GM13976 (cell line): Measurements from ENCODE around the gene HAS3.
"Not testable (repeated sequence)": the region's sequence is repeated elsewhere in the genome, so short reads cannot be mapped to it uniquely, and the experiment has no call there.

Source experiments
- DNase-seq: peaks from one replicate; pipeline ENCODE4 v3.0.0; 2012; ENCODE audit warnings: low spot score
- CTCF ChIP-seq: IDR thresholded peaks from 2 replicates; pipeline ENCODE4 v1.5.1; 2012; ENCODE audit warnings: borderline replicate concordance, mild to moderate bottlenecking; ENCODE audit not compliant: insufficient read depth; ENCODE audit errors: extremely low read depth, missing control alignments, control extremely low read depth
- in situ Hi-C: fragments of 300-500 bp; cut with MboI; formaldehyde crosslinking; loops from one replicate; pipeline ENCODE4 v1.12.0; 2022; ENCODE audit warnings: low sequenced_read_pairs, mixed read lengths, inconsistent platforms; ENCODE audit not compliant: unreplicated experiment

Gene HAS3, protein sequence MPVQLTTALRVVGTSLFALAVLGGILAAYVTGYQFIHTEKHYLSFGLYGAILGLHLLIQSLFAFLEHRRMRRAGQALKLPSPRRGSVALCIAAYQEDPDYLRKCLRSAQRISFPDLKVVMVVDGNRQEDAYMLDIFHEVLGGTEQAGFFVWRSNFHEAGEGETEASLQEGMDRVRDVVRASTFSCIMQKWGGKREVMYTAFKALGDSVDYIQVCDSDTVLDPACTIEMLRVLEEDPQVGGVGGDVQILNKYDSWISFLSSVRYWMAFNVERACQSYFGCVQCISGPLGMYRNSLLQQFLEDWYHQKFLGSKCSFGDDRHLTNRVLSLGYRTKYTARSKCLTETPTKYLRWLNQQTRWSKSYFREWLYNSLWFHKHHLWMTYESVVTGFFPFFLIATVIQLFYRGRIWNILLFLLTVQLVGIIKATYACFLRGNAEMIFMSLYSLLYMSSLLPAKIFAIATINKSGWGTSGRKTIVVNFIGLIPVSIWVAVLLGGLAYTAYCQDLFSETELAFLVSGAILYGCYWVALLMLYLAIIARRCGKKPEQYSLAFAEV

GRCh38 chr16:69105501-69106361 lies at the start of gene HAS3:
HAS3 (plus strand) TSS chr16:69105653; CDS start chr16:69109396, 3,743 bp downstream.
- DNase-seq = peak; percentile 78
- in situ Hi-C loops = loop anchor here (25.0 kb wide), 1 partner anchor 243 kb away; no protein-coding TSS in a partner anchor
- TF ChIP-seq CTCF = no peak

DNA sequence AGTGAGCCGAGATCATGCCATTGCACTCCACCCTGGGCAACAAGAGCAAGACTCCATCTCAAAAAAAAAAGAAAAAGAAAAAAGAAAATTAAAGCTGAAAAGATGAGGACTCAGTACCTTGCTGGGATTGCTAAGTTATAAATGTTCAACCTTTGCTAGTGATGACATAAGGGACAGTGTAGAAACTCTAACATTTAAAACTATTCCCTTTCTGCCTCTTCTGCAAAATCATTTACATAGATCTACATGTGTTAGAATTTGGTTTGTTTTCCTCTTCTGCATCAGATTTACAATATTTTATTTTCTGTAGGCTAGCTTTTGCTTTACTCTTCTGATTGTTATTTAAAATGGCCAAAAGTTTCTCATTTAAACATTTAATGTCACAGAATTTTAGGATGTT lies 49.5 kb upstream of the HAS3 start:
- TF ChIP-seq CTCF = no peak
- DNase-seq = no peak
- in situ Hi-C loops = no loop called here

DNA sequence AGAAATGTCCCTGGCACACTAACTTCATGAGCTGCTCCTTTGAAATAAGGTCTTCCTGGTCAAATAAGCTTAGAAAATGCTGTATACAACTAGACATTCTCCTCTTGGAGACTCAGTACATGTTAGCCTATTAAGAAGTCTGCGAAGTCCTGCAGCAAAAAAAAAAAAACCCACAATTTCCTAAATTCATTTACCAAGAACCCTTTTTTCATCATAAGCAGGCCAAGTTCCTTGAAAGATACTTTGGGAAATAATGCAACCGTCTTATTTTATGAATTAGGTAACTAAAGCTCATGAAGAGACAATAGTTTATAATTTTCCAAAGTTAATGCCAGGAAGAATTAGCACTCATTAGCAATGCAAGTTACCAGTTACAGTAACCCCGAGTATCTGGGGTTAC lies 49.0 kb upstream of the HAS3 start:
- DNase-seq = no peak
- TF ChIP-seq CTCF = no peak
- in situ Hi-C loops = no loop called here

- peak; percentile 39 for DNase-seq
- TF ChIP-seq CTCF = no peak
- in situ Hi-C loops = no loop called here
Observed at GRCh38 chr16:69057400-69058378, 47.8 kb upstream of the HAS3 start.

DNA sequence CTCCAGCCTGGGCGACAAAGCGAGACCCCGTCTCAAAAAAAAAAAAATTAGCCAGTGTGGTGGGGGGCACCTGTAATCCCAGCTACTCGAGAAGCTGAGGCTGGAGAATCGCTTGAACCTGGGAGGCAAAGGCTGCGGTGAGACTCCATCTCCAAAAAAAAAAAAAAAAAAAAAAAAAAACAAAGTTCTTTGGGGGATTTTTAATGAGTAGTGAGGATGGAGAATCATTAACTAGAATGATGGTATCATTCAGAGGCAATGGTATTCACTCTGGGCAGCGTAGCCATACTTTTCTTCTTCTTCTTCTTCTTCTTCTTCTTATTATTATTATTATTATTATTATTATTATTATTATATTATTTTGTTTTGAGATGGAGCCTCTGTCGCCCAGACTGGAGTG lies 42.0 kb upstream of the HAS3 start:
- in situ Hi-C loops = not testable (repeated sequence)

GRCh38 chr16:69064124-69064763 lies 41.2 kb upstream of the HAS3 start:
- in situ Hi-C loops = no loop called here
- no peak for DNase-seq
- no peak for TF ChIP-seq CTCF

More for the DNA sequence above, 42.0 kb upstream of the HAS3 start:
- not testable (repeated sequence) for DNase-seq
